GM12873 (cell line): ENCODE results near the gene CACNA1I.

ENCODE experiments used
- TF ChIP-seq, protein P1 (sequence below): IDR thresholded peaks from 2 replicates; pipeline ENCODE4 v1.5.1; 2012; ENCODE audit warnings: low read depth, mild to moderate bottlenecking, moderate library complexity, low read length, control low read depth; ENCODE audit not compliant: insufficient read depth; ENCODE audit errors: missing control alignments

Gene CACNA1I

GRCh38 chr22:39589875-39590274 lies 19.3 kb downstream of the CACNA1I start:
- TF ChIP-seq, protein P1, sequence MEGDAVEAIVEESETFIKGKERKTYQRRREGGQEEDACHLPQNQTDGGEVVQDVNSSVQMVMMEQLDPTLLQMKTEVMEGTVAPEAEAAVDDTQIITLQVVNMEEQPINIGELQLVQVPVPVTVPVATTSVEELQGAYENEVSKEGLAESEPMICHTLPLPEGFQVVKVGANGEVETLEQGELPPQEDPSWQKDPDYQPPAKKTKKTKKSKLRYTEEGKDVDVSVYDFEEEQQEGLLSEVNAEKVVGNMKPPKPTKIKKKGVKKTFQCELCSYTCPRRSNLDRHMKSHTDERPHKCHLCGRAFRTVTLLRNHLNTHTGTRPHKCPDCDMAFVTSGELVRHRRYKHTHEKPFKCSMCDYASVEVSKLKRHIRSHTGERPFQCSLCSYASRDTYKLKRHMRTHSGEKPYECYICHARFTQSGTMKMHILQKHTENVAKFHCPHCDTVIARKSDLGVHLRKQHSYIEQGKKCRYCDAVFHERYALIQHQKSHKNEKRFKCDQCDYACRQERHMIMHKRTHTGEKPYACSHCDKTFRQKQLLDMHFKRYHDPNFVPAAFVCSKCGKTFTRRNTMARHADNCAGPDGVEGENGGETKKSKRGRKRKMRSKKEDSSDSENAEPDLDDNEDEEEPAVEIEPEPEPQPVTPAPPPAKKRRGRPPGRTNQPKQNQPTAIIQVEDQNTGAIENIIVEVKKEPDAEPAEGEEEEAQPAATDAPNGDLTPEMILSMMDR: no peak

GRCh38 chr22:39592081-39593065 lies 21.8 kb downstream of the CACNA1I start:
- TF ChIP-seq, protein P1: no peak

DNA sequence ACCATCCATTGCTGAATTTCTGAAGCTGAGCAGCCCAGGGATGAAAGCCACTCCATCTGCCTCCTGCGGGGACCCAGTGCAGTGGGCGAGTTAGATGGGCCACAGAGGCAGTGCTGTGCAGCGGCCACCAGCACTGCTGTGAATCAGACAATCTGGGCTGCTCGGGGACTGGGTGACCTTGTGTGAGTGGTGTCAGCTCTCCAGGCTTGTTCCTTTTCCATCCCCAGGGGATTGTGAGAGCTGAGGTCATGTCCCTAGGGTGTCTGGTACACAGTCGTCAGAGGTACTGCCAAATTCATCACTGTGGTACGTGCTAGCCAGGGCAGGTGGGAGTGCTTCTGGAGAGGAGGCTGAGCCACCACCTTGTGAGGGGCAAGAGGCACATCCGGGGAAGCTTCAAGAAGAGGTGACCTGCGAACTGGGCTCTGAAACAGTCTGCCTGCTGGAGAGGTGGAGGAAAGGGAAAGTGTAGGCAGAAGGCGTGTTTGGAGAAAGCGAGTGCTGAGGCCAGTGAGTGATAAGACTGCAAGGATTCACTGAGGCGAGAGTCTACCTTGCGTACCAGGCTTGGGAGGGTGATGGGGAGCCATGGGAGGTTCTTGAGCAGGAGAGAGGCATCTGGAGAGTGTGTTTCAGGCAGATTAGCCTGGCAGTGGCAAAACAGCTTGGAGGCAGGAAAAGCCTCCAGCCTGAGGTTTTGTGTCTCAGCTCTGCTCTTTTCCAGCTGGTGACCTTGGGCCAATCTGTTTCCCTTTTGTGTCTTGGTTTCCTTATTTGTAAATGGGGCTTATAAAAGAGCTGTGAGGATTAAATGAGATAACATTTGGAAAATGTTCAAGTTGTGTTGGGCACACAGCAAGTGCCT lies 22.7 kb downstream of the CACNA1I start:
- TF ChIP-seq, protein P1: no peak

DNA sequence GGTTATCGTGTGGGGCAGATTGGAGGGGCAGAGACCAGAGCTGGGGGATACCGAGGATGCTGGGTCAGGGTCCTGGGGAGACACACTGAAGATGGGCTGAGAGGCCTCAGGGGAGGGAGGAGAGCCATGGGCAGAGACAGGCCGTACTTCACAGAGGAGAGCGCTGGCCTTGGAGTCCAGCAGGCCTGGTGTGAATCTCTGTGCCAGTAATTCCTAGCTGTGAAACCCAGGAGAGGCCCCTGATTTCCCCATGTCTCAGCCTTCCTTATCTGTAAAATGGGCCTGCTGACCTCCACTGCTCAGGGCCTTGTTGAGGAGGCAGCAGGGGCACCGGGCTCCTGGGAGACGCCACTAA lies 23.4 kb downstream of the CACNA1I start:
- TF ChIP-seq, protein P1: no peak

GRCh38 chr22:39594411-39594810 lies 23.9 kb downstream of the CACNA1I start:
- TF ChIP-seq, protein P1: no peak

DNA sequence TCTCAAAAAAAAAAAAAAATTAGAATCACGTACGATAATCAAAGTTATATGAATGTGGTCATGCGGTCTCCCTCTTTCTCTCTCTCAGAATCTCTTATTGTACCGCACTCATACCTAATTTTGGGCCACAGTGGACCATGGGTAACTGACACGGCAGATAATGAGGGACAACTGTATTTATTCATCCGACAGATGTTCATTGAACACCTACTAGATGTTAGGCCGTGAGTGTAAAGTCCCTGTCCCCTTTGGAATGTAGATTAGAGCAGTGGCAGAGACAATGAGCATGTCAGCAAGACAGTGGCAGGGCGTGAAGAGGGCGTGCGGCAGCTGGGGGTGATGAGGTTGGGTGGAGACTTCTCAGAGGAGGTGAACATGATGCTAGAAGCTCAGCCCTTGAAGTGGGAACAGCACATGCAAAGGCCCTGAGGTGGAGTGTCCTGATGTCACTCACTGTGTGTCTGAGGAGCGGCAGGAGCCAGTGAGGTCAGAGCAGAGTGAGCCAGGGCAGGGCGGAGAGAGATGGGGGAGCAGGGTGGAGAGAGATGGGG lies 25.1 kb downstream of the CACNA1I start:
- TF ChIP-seq, protein P1: no peak

DNA sequence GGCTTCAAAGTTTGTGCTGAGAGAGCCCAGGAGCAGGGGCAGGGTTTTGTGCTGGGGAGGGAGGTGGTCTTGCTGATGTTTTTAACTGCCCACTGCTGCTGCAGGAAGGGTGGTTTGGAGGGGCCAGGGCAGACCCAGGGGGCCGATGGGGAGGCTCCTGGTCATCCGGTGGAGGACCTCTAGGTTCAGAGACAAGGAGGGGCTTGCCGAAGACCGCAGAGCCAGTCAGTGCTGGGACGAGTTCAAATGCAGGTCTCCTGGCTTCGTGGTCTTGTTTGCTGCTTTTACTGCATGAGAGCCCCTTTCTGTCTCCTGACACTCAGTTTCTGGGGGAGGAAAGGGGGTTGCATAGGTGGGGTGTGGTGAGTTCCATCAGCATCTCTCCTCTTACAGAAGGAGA lies 26.0 kb downstream of the CACNA1I start:
- TF ChIP-seq, protein P1: no peak
